HepG2 (cell line): ENCODE measurements around the gene STK32B. TPM values are rescaled to one million over a fixed set of nuclear protein-coding genes. Genes with fewer than 3 reads are reported as not detected.

ENCODE experiments used
- ATAC-seq: fragments of 200-7000 bp; cut with Tn5 transposase; 3 replicates; pipeline ENCODE4 v1.9.1; 2020; ENCODE audit warnings: mild to moderate bottlenecking, moderate library complexity
- BruUV-seq: library from RNA; stranded (reverse); fragments of 400-500 nt; replicated peaks from 2 replicates; lab custom pipeline; 2021; lab: Mats Ljungman, UMichigan
- CTCF ChIA-PET: fragments of 300-600 bp; formaldehyde crosslinking; extraction: SDS; loops from one replicate; lab custom pipeline; 2021; ENCODE audit warnings: low total read pairs, inconsistent platforms, low intra/inter-chr PET ratio; lab: Yijun Ruan, JAX
- POLR2A ChIA-PET: fragments of 350-600 bp; sonication (Branson Sonifier 250); formaldehyde crosslinking; loops from one replicate; lab custom pipeline; 2020; ENCODE audit warnings: antibody characterized with exemption, inconsistent platforms; lab: Yijun Ruan, JAX
- DNase-seq: peaks from one replicate; pipeline ENCODE4 v3.0.0-alpha.2; 2015; ENCODE audit warnings: low spot score
- FAIRE-seq: peaks from 3 replicates; lab custom pipeline; 2011; peaks lifted over from hg19 to GRCh38; lab: Jason Lieb, UNC
- H2AFZ ChIP-seq: one replicate; pipeline ENCODE4 v1.6.1; 2011; ENCODE audit warnings: low read length, inconsistent platforms
- H3K27ac ChIP-seq: fragments of 300-600 bp; 3 replicates; pipeline ENCODE4 v1.8.0; 2011; ENCODE audit warnings: mixed run types, mild to moderate bottlenecking, mixed read lengths, low read length, inconsistent platforms; ENCODE audit not compliant: insufficient read depth; ENCODE audit errors: extremely low read length
- H3K27me3 ChIP-seq, 2 experiments: fragments of 200-600 bp in 1 of 2; 2 replicates in 1 of 2; 3 replicates in 1 of 2; pipeline versions ENCODE4 v1.6.0 to v1.8.0; 2011; ENCODE audit warnings: low read length in 2 of 2, mild to moderate bottlenecking in 2 of 2, moderate library complexity in 2 of 2, inconsistent platforms in 1 of 2; ENCODE audit not compliant: insufficient read depth in 2 of 2, control insufficient read depth in 1 of 2
- H3K36me3 ChIP-seq, 2 experiments: fragments of 200-600 bp in 1 of 2; replicated peaks in 1 of 2; 2 replicates in 1 of 2; 3 replicates in 1 of 2; pipeline versions ENCODE4 v1.5.1 to v1.8.0; 2011; ENCODE audit warnings: low read length in 2 of 2, inconsistent platforms in 1 of 2; ENCODE audit not compliant: insufficient read depth in 2 of 2, control insufficient read depth in 1 of 2
- H3K4me1 ChIP-seq: 2 replicates; pipeline ENCODE4 v1.5.1; 2012; ENCODE audit warnings: low read length, inconsistent platforms; ENCODE audit not compliant: insufficient read depth
- H3K4me2 ChIP-seq: 2 replicates; pipeline ENCODE4 v1.6.0; 2011; ENCODE audit warnings: low read depth, low read length, inconsistent platforms
- H3K4me3 ChIP-seq, 3 experiments: fragments of 200-600 bp in 1 of 3; sonication (generic), shearing (Covaris generic) in 1 of 3; replicated peaks in 1 of 3; 2 replicates each; pipeline ENCODE4 v1.5.1; 2011 to 2016; ENCODE audit warnings: low read length in 3 of 3, inconsistent platforms in 2 of 3, low read depth in 2 of 3, mild to moderate bottlenecking in 2 of 3, control low read depth in 1 of 3, mixed read lengths in 1 of 3; ENCODE audit not compliant: insufficient read depth in 1 of 3
- H3K79me2 ChIP-seq: one replicate; pipeline ENCODE4 v1.6.1; 2011; ENCODE audit warnings: low read length, inconsistent platforms; ENCODE audit not compliant: insufficient read depth
- H3K9ac ChIP-seq: 2 replicates; pipeline ENCODE4 v1.6.0; 2011; ENCODE audit warnings: mild to moderate bottlenecking, low read depth, low read length, inconsistent platforms; ENCODE audit not compliant: insufficient read depth
- H3K9me3 ChIP-seq: 2 replicates; pipeline ENCODE4 v1.5.1; 2012; ENCODE audit warnings: mild to moderate bottlenecking, low read length
- H4K20me1 ChIP-seq: 2 replicates; pipeline ENCODE4 v1.6.0; 2011; ENCODE audit warnings: inconsistent platforms, mild to moderate bottlenecking, low read length, moderate library complexity; ENCODE audit not compliant: insufficient read depth
- GFI1 ChIP-seq: sonication (generic); formaldehyde crosslinking; IDR thresholded peaks from 2 replicates; pipeline ENCODE4 v1.5.0; 2020; ENCODE audit warnings: missing genetic modification reagents, mild to moderate bottlenecking, borderline replicate concordance
- MLX ChIP-seq: IDR thresholded peaks from 2 replicates; pipeline ENCODE4 v1.6.1; 2016
- MYNN ChIP-seq: sonication (generic); formaldehyde crosslinking; IDR thresholded peaks from 2 replicates; pipeline ENCODE4 v1.4.0; 2020; ENCODE audit warnings: mild to moderate bottlenecking, low read depth, missing genetic modification reagents
- NR1H2 ChIP-seq: sonication (generic); formaldehyde crosslinking; IDR thresholded peaks from 2 replicates; pipeline ENCODE4 v1.8.1; 2022; ENCODE audit warnings: low read depth, missing genetic modification reagents, borderline replicate concordance
- STAT5B ChIP-seq: sonication (generic); formaldehyde crosslinking; IDR thresholded peaks from 2 replicates; pipeline ENCODE4 v1.4.0; 2020; ENCODE audit warnings: missing genetic modification reagents
- ZNF136 ChIP-seq: sonication (generic); formaldehyde crosslinking; IDR thresholded peaks from 2 replicates; pipeline ENCODE4 v1.8.1; 2022; ENCODE audit warnings: low read depth, mild to moderate bottlenecking, moderate library complexity, missing genetic modification reagents
- ZNF317 ChIP-seq: sonication (generic); formaldehyde crosslinking; IDR thresholded peaks from 2 replicates; pipeline ENCODE4 v1.5.0; 2020; ENCODE audit warnings: mild to moderate bottlenecking, missing genetic modification reagents
- ZNF343 ChIP-seq: sonication (generic); formaldehyde crosslinking; IDR thresholded peaks from 2 replicates; pipeline ENCODE4 v1.4.0; 2020; ENCODE audit warnings: mild to moderate bottlenecking, missing genetic modification reagents
- WGBS: methylation state at CpG from one replicate; pipeline ENCODE4 v1.1.6; 2017; ENCODE audit warnings: low lambda C conversion rate; 5-methylcytosine and 5-hydroxymethylcytosine counted together
- in situ Hi-C: cut with HindIII; loops from 2 replicates; pipeline ENCODE4 v1.10.0; 2017; ENCODE audit warnings: low pct_unique_long_range_greater_than_20kb; ENCODE audit not compliant: extremely low pct_ligation_motif_present
- intact Hi-C: fragments of 100-400 bp; cut with micrococcal nuclease; formaldehyde crosslinking; loops from one replicate; pipeline ENCODE4 v1.10.0; 2022; ENCODE audit not compliant: unreplicated experiment
- polyA plus RNA-seq, 8 experiments: library from polyadenylated mRNA; depleted of rRNA in 3 of 8; stranded (reverse) in 7 of 8; unstranded in 1 of 8; fragments of >200 nt; fragmentation: Illumina TruSeq in 4 of 8; extraction: Trizol in 4 of 8; gene quantifications; 2 replicates each; pipeline versions ENCODE4 v1.2.1 to v1.2.3, GENCODE V29; 2011 to 2016; ENCODE audit warnings: low read depth in 4 of 8, missing spikeins in 1 of 8, mixed read lengths in 1 of 8; ENCODE audit not compliant: insufficient read depth in 1 of 8
- total RNA-seq, 5 experiments: library from RNA; depleted of rRNA; stranded (reverse); fragments of >200 nt; fragmentation: Illumina TruSeq; extraction: Trizol; gene quantifications; 2 replicates each; pipeline ENCODE4 v1.2.3, GENCODE V29; 2016; ENCODE audit warnings: low read depth in 1 of 5

STK32B gene
- total and polyA plus RNA-seq, 2 of the 13 experiments (the other 11 are each of a cell fraction or from before 2014, with no cell fraction given) = not detected

- no peak for TF ChIP-seq MYNN (CRISPR knock-in tag)
- TF ChIP-seq GFI1 (CRISPR knock-in tag) = 0 out of 2 replicates have a peak, but pooled peaks have one; percentile 30
- no peak for TF ChIP-seq ZNF343
These were observed 106.8 kb downstream of the STK32B start (continued) for GRCh38 chr4:5157791-5158770.

- H2AFZ ChIP-seq = no peak overlapping the region
- H3K27me3 ChIP-seq = peaks cover 0 to 14% of the 10 kb centered on the region in 2 experiments; a peak in 2 of 5 replicates
- WGBS = 40% methylated on average over 5 of the region's 6 CpGs
- DNase-seq (no peak), ATAC-seq (no peak), FAIRE-seq (no peak)
- intact Hi-C loops (no loop called here), in situ Hi-C loops (no loop called here)
- H3K79me2 ChIP-seq = no peaks in the 10 kb centered on the region
- POLR2A ChIA-PET = no interaction called here
- no peak overlapping the region for H3K4me2 ChIP-seq
- H3K36me3 ChIP-seq = no peaks in the 10 kb centered on the region
- H4K20me1 ChIP-seq = no peaks in the 10 kb centered on the region; the same call in 1 of the 2 replicates
- CTCF ChIA-PET = no interaction called here
- no TSS peak for BruUV-seq
- H3K9ac ChIP-seq = no peak overlapping the region
- no peak overlapping the region for H3K4me3 ChIP-seq
- H3K27ac ChIP-seq = no peak overlapping the region
- no peaks in the 10 kb centered on the region for H3K9me3 ChIP-seq
- H3K4me1 ChIP-seq = peaks cover 9% of the 10 kb centered on the region
- TF ChIP-seq NR1H2 (CRISPR knock-in tag) = no peak
- no peak for TF ChIP-seq ZNF136 (CRISPR knock-in tag)
- no peak for TF ChIP-seq STAT5B (CRISPR knock-in tag)
- peak; percentile 79 for TF ChIP-seq ZNF317 (CRISPR knock-in tag)
- TF ChIP-seq MLX = no peak
These were observed 107.5 kb downstream of the STK32B start for GRCh38 chr4:5158825-5159224.
